Renal cortex interstitium (tissue), 11 donors: ENCODE measurements around the gene RNF166. TPM values are rescaled to one million over a fixed set of nuclear protein-coding genes. Genes with fewer than 3 reads are reported as not detected.

Experiments used
- DNase-seq, 11 donors: peaks; one replicate each; pipeline ENCODE4 v3.0.0-alpha.2; 2013; ENCODE audit warnings: low read depth in 9 of 11, low spot score in 4 of 11; ENCODE audit errors: extremely low read depth in 1 of 11
- polyA plus RNA-seq, 3 donors: library from polyadenylated mRNA; unstranded; fragments of 120-200 nt; gene quantifications; one replicate each; pipeline ENCODE4 v1.2.1, GENCODE V29; 2013; ENCODE audit not compliant: insufficient read length in 3 of 3

RNF166 gene
- polyA plus RNA-seq, 3 donors: 14.5 to 22.4 (median 20.1) TPM

DNA sequence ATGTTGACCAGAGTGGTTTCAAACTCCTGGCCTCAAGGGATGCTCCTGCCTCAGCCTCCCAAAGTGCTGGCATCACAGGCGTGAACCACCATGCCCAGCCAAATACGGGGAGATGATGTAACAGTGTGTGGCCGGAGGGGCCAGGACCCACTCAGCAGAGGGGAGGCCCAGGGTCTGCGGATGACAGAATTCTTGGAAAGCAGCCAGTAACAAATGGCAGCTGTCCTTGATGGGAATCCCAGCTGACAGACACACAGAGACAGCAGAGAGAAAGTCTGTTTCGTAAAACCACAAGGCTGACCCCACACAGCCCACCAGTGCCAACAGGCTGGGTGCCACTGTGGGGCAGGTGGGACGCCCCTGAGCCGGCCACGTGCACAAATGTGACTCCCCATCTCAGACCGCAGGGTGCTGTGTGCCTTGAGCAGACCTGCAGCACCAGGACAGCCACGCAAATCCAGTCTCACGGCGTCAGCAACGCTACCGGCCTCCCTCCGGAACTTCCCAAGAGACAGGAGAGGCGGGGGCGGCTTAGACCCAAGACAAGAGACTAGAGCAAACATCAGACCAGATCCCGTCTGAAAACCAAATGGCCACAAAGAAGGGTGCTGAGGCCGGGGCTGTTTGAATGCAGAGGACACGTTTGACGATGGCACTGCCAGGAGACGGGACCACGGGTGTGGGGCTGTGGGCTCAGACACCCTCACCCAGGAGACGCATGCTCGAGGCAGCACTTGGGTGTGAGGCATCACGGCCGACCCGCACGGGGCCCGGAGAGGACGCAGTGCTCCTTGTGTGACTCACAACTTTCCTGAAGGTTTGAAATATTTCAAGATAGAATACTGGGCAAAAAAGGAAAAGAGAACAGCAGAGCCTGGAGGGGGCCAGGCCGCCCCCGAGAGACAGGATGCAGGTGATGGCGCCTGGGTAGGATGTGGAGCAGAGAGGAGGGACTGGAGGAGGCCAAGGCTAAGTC lies 24.7 kb upstream of the RNF166 start:
- DNase-seq: no peak

DNA sequence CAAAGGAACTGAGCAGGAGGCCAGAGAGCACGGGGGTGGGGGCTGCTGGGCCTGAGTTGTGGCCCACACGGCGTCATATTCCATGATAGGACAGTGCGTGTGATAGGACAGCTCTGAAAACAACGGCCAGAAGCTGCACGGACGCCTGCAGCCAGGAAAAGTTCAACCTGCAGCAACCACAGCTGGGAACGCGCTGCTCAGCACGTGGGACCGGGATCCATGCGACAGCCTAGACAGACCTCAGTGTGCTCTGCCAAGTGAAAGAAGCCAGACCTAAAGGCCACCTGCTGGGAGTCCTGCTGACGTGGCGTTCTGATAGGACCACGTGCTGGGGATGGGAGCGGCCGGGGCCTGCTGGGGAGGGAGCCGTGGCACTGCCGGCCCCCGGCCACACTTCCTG lies 21.7 kb upstream of the RNF166 start:
- DNase-seq: no peak

DNA sequence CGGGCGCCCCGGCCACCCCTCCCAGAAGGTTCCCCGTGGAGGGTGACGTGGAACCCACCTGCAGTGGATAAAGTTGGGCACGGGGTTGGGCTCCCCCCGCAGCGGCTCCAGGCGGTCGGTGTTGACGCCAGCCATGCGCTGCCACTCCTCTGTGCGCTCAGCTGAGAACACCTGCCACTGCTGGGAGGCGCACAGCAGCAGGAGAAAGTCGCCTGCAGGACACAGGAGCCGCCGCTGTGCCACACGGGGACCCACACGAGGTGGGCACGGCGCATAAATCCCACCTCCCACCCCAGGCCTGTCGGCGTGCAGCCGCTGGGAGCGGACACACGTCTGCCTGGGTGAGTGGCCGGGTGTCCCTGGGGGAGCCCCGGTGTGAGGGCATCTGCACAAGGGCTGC lies 20.8 kb upstream of the RNF166 start:
- DNase-seq: no peak

- DNase-seq: no peak
Observed at GRCh38 chr16:88726408-88726749, 20.2 kb upstream of the RNF166 start.

GRCh38 chr16:88725609-88726407 lies 19.6 kb upstream of the RNF166 start:
- no peak for DNase-seq

GRCh38 chr16:88724855-88725555 lies 18.8 kb upstream of the RNF166 start:
- DNase-seq: no peak

- DNase-seq: no peak
Observed at GRCh38 chr16:88723911-88724310, 17.7 kb upstream of the RNF166 start.

DNA sequence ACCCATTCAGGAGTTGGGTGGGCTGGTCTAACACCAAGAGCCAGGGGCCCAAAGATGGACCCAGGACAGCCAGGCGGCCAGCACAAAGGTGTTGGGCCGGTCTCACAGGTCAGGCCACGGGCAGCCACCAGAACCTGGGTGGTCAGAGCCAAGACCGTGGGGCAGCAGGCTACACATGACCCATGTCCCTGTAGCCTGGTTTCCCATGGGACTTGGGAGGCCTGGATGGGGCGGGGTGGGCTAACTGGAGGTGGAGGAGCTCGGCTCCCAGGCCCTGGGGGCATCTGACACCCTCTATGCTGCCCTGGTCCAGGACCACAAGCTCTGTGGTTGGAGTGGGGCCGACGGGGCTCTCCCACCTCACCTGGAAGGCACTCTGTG lies 17.3 kb upstream of the RNF166 start:
- no peak for DNase-seq

GRCh38 chr16:88722784-88723506 lies 16.7 kb upstream of the RNF166 start:
- DNase-seq: no peak

DNA sequence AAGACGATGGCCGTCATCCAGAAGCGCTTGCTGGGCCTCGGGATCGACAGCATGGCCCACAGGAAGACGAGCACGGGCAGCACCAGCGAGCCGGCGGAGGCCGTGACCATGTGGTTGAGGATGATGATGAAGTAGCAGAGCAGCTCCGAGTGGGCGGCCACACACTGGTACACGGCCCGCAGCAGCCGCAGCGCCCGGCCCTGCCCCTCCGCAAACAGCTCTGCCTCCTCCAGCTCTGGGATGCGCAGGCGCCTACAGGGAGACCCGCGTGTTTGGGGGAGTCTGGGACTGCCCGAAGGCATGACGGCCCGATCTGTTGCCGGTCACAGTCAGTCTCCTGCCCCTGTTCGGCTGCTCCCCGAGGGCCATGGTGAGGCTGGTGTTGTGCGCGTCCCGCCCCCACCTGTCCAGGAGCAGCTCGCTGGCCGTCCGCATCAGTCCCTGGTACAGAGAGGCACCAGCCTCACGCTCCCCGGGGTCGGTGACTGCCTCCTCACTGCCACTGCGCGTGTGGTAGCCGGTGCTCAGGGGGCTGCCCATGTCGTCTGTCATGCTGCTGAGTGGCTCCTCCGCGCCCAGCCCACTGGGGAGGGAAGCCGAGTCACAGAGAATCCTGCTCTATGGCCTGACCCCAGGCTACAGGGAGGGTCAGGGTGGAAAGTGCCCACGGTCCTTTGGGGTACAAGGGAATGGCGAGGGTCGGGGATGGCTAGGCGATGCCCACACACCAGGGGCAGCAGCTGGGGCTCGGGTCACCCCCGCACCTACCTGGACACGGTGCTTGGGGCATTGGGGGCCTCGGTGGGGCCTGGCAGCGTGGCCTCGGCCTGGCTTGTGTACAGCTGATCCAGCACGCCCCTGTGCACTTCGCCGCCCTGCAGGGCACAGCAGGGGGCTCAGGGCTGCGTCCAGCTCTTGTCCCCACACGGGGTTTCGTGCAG lies 15.9 kb upstream of the RNF166 start:
- no peak for DNase-seq

DNA sequence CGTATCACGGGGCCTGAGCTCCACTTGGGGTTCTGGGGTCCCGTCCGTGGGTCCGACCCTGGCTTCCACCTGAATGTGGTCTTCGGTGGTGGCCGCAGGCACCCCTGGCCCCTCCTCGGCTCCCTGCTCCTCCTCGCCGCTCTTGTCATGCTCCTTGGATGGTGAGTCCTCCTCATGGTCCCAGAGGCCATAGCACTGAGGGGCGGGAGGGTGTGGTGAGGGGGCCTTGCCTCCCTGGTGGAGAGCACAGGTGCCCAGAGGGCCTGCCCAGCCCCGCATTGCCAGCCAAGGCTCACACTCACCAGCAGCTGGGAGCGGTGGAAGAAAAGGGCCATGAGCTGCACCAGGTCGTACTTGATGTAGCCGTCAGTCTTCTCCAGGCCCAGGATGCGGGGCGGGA lies 15.0 kb upstream of the RNF166 start:
- DNase-seq: no peak

DNA sequence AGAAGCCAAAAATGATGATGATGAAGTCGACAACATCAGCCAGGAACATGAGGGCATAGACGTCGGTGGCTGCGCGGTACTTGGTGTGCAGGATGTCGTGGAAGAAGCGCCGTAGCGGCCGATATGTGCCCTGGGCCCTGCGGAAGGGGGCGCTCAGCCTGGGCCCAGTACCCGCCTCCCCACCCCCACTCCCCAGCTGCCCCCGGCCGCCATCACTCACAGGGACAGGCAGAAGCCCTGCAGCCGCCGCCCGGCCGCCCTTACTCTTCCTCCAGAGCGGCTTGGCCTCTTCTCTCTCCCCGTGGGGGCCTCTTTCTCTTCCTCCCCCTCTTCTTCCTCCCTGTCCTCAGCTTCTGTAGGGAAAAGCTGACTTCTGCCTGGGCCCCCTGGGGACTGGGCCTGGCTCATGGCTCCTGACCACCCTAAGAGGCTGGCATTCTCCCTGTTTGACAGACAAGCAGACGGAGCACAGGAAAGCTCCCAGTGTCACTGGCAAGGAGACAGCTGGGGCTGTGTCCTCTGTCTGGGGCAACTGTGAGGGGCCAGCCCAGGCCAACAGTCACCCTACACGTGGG lies 14.3 kb upstream of the RNF166 start:
- DNase-seq: no peak

- no peak for DNase-seq
Observed at GRCh38 chr16:88719933-88720296, 13.7 kb upstream of the RNF166 start.

DNA sequence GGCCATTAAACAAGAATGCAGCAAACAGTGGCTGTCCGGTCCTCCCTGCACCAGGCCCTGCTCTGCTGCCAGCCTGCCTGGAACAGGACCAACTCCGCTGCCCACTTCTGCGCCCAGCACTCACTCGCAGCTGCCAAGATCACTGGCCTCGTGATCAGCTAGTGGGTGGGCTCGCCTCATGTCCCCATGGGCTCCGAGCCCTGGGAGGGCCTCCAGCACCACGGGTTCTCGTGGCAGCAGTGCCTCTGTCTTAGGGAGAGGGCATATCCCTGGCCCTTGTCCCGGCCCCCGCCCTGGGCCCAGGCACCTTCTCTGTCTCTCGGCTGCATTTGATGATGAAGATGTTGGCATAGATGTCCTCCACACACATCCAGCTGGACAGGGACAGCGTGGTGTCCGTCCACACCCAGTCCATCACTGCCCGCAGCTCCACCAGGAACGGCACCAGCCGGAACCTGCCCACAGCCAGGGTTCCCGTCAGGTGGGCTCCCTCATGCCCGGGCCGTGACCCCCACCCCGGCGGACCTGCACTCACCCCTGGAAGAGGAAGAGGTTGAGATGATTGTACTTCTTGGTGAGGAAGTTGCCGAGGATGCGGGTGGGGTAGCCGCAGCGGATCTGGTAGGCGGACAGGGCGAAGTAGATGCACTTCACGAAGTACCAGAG lies 13.2 kb upstream of the RNF166 start:
- no peak for DNase-seq

DNA sequence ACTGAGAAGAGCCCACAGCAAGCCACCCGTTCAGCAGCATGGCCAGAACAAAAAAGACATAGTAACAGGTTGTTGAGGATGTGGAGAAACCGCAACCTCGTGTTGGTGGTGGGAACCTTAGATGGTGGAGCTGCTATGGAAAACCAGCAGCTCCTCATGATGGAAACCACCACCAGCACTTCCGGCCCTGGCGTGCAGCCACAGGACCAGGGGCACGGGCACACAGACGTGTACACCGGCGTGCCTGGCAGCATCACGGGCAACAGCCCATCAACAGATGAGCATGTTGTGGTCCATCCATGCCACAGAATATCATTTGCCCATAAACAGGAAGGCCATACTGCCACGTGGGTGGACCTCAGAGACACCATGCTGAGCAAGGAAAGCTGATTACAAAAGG lies 12.0 kb upstream of the RNF166 start:
- DNase-seq: no peak

- no peak for DNase-seq
Observed at GRCh38 chr16:88716601-88717001, 10.4 kb upstream of the RNF166 start.

DNA sequence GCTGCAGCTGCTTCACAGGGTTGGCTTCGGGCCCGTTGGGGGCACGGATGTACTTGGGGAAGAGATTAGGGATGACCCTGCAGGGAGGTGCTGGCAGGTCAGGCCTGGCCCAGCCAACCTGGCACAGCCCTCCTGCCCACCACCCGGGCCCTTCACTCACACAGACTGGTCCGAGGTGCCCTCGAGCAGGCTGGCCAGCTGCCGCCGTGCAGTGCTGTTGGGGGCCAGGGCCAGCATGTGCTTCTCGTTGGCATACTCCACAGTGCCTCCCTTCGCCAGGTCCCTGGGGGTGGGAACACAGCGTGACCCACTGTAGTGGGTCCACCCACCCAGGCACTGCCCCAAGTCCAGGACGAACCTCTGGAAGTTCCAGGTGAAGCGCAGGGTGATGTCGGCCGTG lies 10.0 kb upstream of the RNF166 start:
- DNase-seq: no peak
